Uterus (tissue), 4 donors: Measurements from ENCODE around the gene PLXNA4. TPM values are rescaled to one million over a fixed set of nuclear protein-coding genes. Genes with fewer than 3 reads are reported as not detected.

Experiments used
- DNase-seq, 2 donors: peaks; one replicate each; pipeline ENCODE4 v3.0.0-alpha.2; 2019 to 2020
- H3K27ac ChIP-seq, 2 donors: fragments of 200-600 bp; sonication (generic); 1 replicate in 1 of 2; 2 replicates in 1 of 2; pipeline ENCODE4 v1.5.1; 2016 to 2018
- H3K27me3 ChIP-seq, 2 donors: fragments of 200-600 bp; sonication (generic); one replicate each; pipeline ENCODE4 v1.5.1; 2018 to 2019; ENCODE audit warnings: control low read depth in 1 of 2
- H3K36me3 ChIP-seq, 2 donors: fragments of 200-600 bp; sonication (generic); one replicate each; pipeline ENCODE4 v1.5.1; 2019; ENCODE audit warnings: control low read depth in 1 of 2
- H3K4me1 ChIP-seq, 2 donors: fragments of 200-600 bp; sonication (generic); one replicate each; pipeline ENCODE4 v1.5.1; 2018 to 2019; ENCODE audit warnings: control low read depth in 1 of 2
- H3K4me3 ChIP-seq, 2 donors: fragments of 200-600 bp; sonication (generic); 1 replicate in 1 of 2; 2 replicates in 1 of 2; pipeline ENCODE4 v1.5.1; 2018 to 2019; ENCODE audit warnings: mild to moderate bottlenecking in 1 of 2
- H3K9me3 ChIP-seq, 2 donors: fragments of 200-600 bp; sonication (generic); one replicate each; pipeline ENCODE4 v1.5.1; 2019; ENCODE audit warnings: control low read depth in 1 of 2
- POLR2A ChIP-seq, 2 donors: fragments of 450-650 bp; IDR thresholded peaks; one replicate each; pipeline ENCODE4 v1.6.1; 2016; ENCODE audit warnings: antibody characterized with exemption in 2 of 2, mild to moderate bottlenecking in 1 of 2, moderate library complexity in 1 of 2
- intact Hi-C: fragments of 100-400 bp; cut with DNase I; formaldehyde crosslinking; loops from one replicate; pipeline ENCODE4 v1.15.1; 2023; ENCODE audit warnings: low total_unique reads
- total RNA-seq, 4 donors: library from RNA; depleted of rRNA in 3 of 4; stranded (reverse); fragments of >200 nt in 3 of 4; gene quantifications; one replicate each; pipeline versions ENCODE4 v1.1.0 to v1.2.4, GENCODE V29; 2014 to 2023
- TF ChIP-seq, protein P1 (sequence below), 4 experiments: fragments of 200-600 bp in 2 of 4; fragments of 450-650 bp in 2 of 4; sonication (generic) in 2 of 4; IDR thresholded peaks; one replicate each; pipeline ENCODE4 v1.5.1; 2016 to 2019; ENCODE audit warnings: antibody characterized with exemption in 4 of 4, mild to moderate bottlenecking in 2 of 4, moderate library complexity in 1 of 4
- donor health status: DM: yes; HTN: yes; CAD: no.

The PLXNA4 gene
- total RNA-seq, 4 donors from 2014 or later: 4.1 to 16.5 (median 7.7) TPM

DNA sequence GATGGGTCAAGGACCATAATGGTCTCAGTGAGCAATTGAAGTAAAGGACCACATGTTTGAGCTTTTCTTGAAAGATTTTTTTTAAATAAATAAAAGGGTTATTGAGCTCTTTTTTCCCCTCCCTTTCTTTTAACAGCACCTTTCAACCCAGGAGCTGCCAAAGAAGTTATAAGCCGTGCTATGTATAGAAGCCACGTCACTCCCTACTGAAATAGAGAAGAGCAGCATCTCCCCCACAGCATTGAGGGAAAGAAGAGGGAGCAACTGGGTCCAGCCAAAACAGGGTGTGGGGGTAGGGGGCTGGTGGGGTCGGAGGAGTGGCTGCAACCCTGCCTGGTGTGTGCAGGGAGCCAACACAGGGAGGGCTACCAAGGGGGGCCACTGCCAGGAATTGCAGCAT lies 227.2 kb downstream of the PLXNA4 start:
- Histone ChIP-seq H3K36me3 (no peaks in the 10 kb centered on the region), H3K27ac (no peak overlapping the region), H3K4me3 (no peak overlapping the region), H3K9me3 (no peaks in the 10 kb centered on the region), H3K4me1 (peaks cover 0 to 7% of the 10 kb centered on the region in 2 donors), H3K27me3 (no peaks in the 10 kb centered on the region)
- intact Hi-C loops: no loop called here
- no peak for TF ChIP-seq POLR2A (IDR thresholded peaks at IDR 0.05)
- TF ChIP-seq, protein P1, sequence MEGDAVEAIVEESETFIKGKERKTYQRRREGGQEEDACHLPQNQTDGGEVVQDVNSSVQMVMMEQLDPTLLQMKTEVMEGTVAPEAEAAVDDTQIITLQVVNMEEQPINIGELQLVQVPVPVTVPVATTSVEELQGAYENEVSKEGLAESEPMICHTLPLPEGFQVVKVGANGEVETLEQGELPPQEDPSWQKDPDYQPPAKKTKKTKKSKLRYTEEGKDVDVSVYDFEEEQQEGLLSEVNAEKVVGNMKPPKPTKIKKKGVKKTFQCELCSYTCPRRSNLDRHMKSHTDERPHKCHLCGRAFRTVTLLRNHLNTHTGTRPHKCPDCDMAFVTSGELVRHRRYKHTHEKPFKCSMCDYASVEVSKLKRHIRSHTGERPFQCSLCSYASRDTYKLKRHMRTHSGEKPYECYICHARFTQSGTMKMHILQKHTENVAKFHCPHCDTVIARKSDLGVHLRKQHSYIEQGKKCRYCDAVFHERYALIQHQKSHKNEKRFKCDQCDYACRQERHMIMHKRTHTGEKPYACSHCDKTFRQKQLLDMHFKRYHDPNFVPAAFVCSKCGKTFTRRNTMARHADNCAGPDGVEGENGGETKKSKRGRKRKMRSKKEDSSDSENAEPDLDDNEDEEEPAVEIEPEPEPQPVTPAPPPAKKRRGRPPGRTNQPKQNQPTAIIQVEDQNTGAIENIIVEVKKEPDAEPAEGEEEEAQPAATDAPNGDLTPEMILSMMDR (IDR thresholded peaks at IDR 0.05): no peak
- no peak for DNase-seq

GRCh38 chr7:132348341-132348740 lies 227.9 kb downstream of the PLXNA4 start:
- Histone ChIP-seq H3K4me3 (no peak overlapping the region), H3K36me3 (no peaks in the 10 kb centered on the region), H3K27me3 (no peaks in the 10 kb centered on the region), H3K9me3 (no peaks in the 10 kb centered on the region), H3K27ac (no peak overlapping the region), H3K4me1 (peaks cover 0 to 7% of the 10 kb centered on the region in 2 donors)
- no peak for DNase-seq
- no peak for TF ChIP-seq POLR2A (IDR thresholded peaks at IDR 0.05)
- TF ChIP-seq, protein P1 (IDR thresholded peaks at IDR 0.05): no peak
- intact Hi-C loops: no loop called here

- Histone ChIP-seq H3K36me3 (no peaks in the 10 kb centered on the region), H3K27me3 (no peaks in the 10 kb centered on the region), H3K4me1 (peaks cover 0 to 7% of the 10 kb centered on the region in 2 donors), H3K4me3 (no peak overlapping the region), H3K27ac (no peak overlapping the region), H3K9me3 (no peaks in the 10 kb centered on the region)
- TF ChIP-seq, protein P1 (IDR thresholded peaks at IDR 0.05): no peak
- no peak for TF ChIP-seq POLR2A (IDR thresholded peaks at IDR 0.05)
- DNase-seq: no peak
- intact Hi-C loops: no loop called here
These were observed 228.4 kb downstream of the PLXNA4 start for GRCh38 chr7:132347858-132348257.

GRCh38 chr7:132347123-132347522 lies 229.1 kb downstream of the PLXNA4 start:
- no peaks in the 10 kb centered on the region for H3K36me3 ChIP-seq
- intact Hi-C loops: no loop called here
- TF ChIP-seq POLR2A (IDR thresholded peaks at IDR 0.05): no peak
- TF ChIP-seq, protein P1 (IDR thresholded peaks at IDR 0.05): no peak
- H3K4me3 ChIP-seq: no peak overlapping the region
- no peaks in the 10 kb centered on the region for H3K27me3 ChIP-seq
- no peak for DNase-seq
- H3K9me3 ChIP-seq: no peaks in the 10 kb centered on the region
- peaks cover 0 to 7% of the 10 kb centered on the region in 2 donors for H3K4me1 ChIP-seq
- no peak overlapping the region for H3K27ac ChIP-seq

- TF ChIP-seq, protein P1 (IDR thresholded peaks at IDR 0.05): no peak
- no peak for TF ChIP-seq POLR2A (IDR thresholded peaks at IDR 0.05)
These were observed 230.6 kb downstream of the PLXNA4 start for GRCh38 chr7:132345543-132346129.

More at GRCh38 chr7:132345543-132346129, 230.6 kb downstream of the PLXNA4 start:
- intact Hi-C loops: no loop called here
- Histone ChIP-seq H3K4me1 (no peaks in the 10 kb centered on the region), H3K9me3 (no peaks in the 10 kb centered on the region), H3K36me3 (no peaks in the 10 kb centered on the region), H3K27ac (no peak overlapping the region), H3K4me3 (no peak overlapping the region), H3K27me3 (no peaks in the 10 kb centered on the region)
- DNase-seq: no peak
